ENCODE results near the gene CFD.
"Not testable (repeated sequence)": the region's sequence is repeated elsewhere in the genome, so short reads cannot be mapped to it uniquely, and the experiment has no call there.

CFD gene

DNA sequence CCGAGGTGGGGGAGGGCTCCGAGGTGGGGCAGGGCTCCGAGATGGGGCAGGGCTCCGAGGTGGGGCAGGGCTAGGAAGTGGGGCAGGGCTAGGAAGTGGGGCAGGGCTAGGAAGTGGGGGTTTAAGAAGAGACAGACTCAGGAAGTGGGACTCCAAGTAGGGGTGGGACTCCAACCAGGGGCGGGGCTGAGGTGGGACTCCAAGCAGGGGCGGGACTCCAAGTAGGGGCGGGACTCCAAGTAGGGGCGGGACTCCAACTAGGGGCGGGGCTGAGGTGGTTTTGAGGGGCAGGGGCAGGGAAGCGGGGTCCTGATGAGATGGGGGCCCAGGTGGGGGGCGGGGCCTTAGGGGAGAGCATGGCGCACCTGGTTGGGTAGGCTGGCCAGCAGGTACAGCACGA is 13.6 kb downstream of the CFD start:
- TF ChIP-seq, protein P1, sequence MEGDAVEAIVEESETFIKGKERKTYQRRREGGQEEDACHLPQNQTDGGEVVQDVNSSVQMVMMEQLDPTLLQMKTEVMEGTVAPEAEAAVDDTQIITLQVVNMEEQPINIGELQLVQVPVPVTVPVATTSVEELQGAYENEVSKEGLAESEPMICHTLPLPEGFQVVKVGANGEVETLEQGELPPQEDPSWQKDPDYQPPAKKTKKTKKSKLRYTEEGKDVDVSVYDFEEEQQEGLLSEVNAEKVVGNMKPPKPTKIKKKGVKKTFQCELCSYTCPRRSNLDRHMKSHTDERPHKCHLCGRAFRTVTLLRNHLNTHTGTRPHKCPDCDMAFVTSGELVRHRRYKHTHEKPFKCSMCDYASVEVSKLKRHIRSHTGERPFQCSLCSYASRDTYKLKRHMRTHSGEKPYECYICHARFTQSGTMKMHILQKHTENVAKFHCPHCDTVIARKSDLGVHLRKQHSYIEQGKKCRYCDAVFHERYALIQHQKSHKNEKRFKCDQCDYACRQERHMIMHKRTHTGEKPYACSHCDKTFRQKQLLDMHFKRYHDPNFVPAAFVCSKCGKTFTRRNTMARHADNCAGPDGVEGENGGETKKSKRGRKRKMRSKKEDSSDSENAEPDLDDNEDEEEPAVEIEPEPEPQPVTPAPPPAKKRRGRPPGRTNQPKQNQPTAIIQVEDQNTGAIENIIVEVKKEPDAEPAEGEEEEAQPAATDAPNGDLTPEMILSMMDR (IDR thresholded peaks at IDR 0.05), result no peak
- H3K27me3 ChIP-seq (ENCODE audit: control insufficient read depth, insufficient read depth, low read length), result no peaks in the 10 kb centered on the region
- no peaks in the 10 kb centered on the region for H3K79me2 ChIP-seq
- no peak overlapping the region for H3K9ac ChIP-seq
- H3K36me3 ChIP-seq (ENCODE audit: control insufficient read depth, insufficient read depth, low read length), result no peaks in the 10 kb centered on the region
- no peak overlapping the region for H3K4me3 ChIP-seq (ENCODE audit: low read depth, low read length)
- H2AFZ ChIP-seq, result no peak overlapping the region
- no peaks in the 10 kb centered on the region for H3K9me3 ChIP-seq (ENCODE audit: control insufficient read depth, low read length)
- no peak overlapping the region for H3K27ac ChIP-seq
- H3K4me1 ChIP-seq, result no peaks in the 10 kb centered on the region
- H3K4me2 ChIP-seq (ENCODE audit: low read length), result no peak overlapping the region

- Histone ChIP-seq H3K36me3 (ENCODE audit: control insufficient read depth, insufficient read depth, low read length) (no peaks in the 10 kb centered on the region), H3K27ac (no peak overlapping the region)
Measured at GRCh38 chr19:873561-874041, 14.1 kb downstream of the CFD start.

DNA sequence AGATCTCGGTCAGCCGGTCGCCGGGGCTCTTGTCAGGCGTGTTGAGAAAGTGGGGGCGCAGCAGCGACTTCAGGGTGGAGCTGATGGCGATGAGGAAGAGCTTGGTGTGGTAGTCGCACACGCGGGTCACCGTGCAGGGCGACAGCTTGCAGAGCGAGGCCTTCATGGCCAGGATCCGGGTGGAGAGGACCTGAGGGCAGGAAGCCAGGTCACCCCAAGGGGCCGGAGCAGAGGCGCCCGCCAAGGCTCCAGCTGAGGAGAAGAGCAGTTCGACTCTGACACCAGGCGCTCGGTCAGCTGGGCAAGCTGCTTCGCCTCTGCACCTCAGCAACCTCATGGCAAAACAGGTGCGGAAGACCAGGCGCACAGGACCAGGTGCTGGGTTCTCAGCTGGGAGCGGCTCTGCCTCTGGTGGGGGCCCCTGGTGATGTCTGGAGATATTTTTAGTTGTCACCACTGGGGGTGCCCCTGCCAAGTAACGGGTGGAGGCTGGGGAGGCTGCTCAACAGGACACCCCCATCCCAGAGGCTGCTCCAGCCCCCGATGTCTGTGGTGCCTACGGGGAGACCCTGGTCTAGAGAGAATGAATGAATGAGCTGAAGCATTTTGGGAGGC is 15.9 kb downstream of the CFD start:
- Histone ChIP-seq H3K79me2 (no peaks in the 10 kb centered on the region), H3K36me3 (ENCODE audit: control insufficient read depth, insufficient read depth, low read length) (no peaks in the 10 kb centered on the region), H3K4me1 (no peaks in the 10 kb centered on the region), H3K4me2 (ENCODE audit: low read length) (no peak overlapping the region), H3K27ac (no peak overlapping the region), H2AFZ (no peak overlapping the region), H3K27me3 (ENCODE audit: control insufficient read depth, insufficient read depth, low read length) (no peaks in the 10 kb centered on the region), H3K9ac (no peak overlapping the region), H3K9me3 (ENCODE audit: control insufficient read depth, low read length) (no peaks in the 10 kb centered on the region), H3K4me3 (ENCODE audit: low read depth, low read length) (no peak overlapping the region)
- TF ChIP-seq, protein P1 (IDR thresholded peaks at IDR 0.05), result no peak

More at GRCh38 chr19:873561-874041, 14.1 kb downstream of the CFD start:
- H3K4me3 ChIP-seq (ENCODE audit: low read depth, low read length), result no peak overlapping the region
- TF ChIP-seq, protein P1 (IDR thresholded peaks at IDR 0.05), result no peak
- H3K79me2 ChIP-seq, result no peaks in the 10 kb centered on the region
- H3K27me3 ChIP-seq (ENCODE audit: control insufficient read depth, insufficient read depth, low read length), result no peaks in the 10 kb centered on the region
- H2AFZ ChIP-seq, result no peak overlapping the region
- no peak overlapping the region for H3K9ac ChIP-seq
- no peak overlapping the region for H3K4me2 ChIP-seq (ENCODE audit: low read length)
- H3K9me3 ChIP-seq (ENCODE audit: control insufficient read depth, low read length), result no peaks in the 10 kb centered on the region
- H3K4me1 ChIP-seq, result no peaks in the 10 kb centered on the region

DNA sequence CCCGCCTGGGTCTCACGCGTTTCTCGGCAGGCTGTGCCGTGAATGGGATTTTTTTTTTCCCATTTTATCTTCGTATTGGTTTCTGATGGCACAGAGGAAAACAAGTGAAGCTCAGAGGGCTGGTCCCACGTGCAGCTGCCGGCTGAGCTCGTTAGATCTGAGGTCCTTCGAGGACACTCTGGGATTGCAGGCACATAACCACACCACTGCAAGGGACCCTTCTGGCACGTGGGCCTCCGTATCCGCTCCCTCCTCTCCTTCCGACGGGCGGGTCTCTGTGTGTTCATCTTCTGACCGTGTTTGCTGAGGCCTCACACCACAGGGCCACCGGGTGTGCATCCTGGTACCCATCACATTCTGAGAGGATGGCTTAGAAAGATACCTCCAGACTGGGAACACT is 16.6 kb downstream of the CFD start:
- H2AFZ ChIP-seq, result no peak overlapping the region
- H3K4me3 ChIP-seq (ENCODE audit: low read depth, low read length), result no peak overlapping the region
- no peak overlapping the region for H3K9ac ChIP-seq
- no peaks in the 10 kb centered on the region for H3K36me3 ChIP-seq (ENCODE audit: control insufficient read depth, insufficient read depth, low read length)
- no peak overlapping the region for H3K4me2 ChIP-seq (ENCODE audit: low read length)
- H3K27ac ChIP-seq, result no peak overlapping the region
- TF ChIP-seq, protein P1 (IDR thresholded peaks at IDR 0.05), result no peak
- H3K79me2 ChIP-seq, result peaks cover under 1% of the 10 kb centered on the region
- no peaks in the 10 kb centered on the region for H3K4me1 ChIP-seq
- H3K9me3 ChIP-seq (ENCODE audit: control insufficient read depth, low read length), result no peaks in the 10 kb centered on the region
- H3K27me3 ChIP-seq (ENCODE audit: control insufficient read depth, insufficient read depth, low read length), result no peaks in the 10 kb centered on the region

- no peaks in the 10 kb centered on the region for H3K4me1 ChIP-seq
- H3K9ac ChIP-seq, result no peak overlapping the region
- H3K4me2 ChIP-seq (ENCODE audit: low read length), result no peak overlapping the region
- TF ChIP-seq, protein P1 (IDR thresholded peaks at IDR 0.05), result no peak
- H3K79me2 ChIP-seq, result peaks cover 3% of the 10 kb centered on the region
- no peak overlapping the region for H3K4me3 ChIP-seq (ENCODE audit: low read depth, low read length)
- no peaks in the 10 kb centered on the region for H3K36me3 ChIP-seq (ENCODE audit: control insufficient read depth, insufficient read depth, low read length)
- no peaks in the 10 kb centered on the region for H3K9me3 ChIP-seq (ENCODE audit: control insufficient read depth, low read length)
- no peaks in the 10 kb centered on the region for H3K27me3 ChIP-seq (ENCODE audit: control insufficient read depth, insufficient read depth, low read length)
- H3K27ac ChIP-seq, result no peak overlapping the region
- H2AFZ ChIP-seq, result no peak overlapping the region
Measured at GRCh38 chr19:876780-877314, 17.4 kb downstream of the CFD start.

- not testable (repeated sequence) for H2AFZ ChIP-seq; H3K27ac ChIP-seq; H3K36me3 ChIP-seq (ENCODE audit: control insufficient read depth, insufficient read depth, low read length); H3K4me3 ChIP-seq (ENCODE audit: low read depth, low read length); H3K79me2 ChIP-seq; H3K9ac ChIP-seq; H3K4me2 ChIP-seq (ENCODE audit: low read length); H3K9me3 ChIP-seq (ENCODE audit: control insufficient read depth, low read length); H3K4me1 ChIP-seq; H3K27me3 ChIP-seq (ENCODE audit: control insufficient read depth, insufficient read depth, low read length)
Measured at GRCh38 chr19:877992-878660, 18.7 kb downstream of the CFD start.

Measured in parathyroid adenoma (tissue), 2 donors.